Smooth muscle cell (in vitro differentiated cells): ENCODE results near the gene NFKBIE. TPM values are rescaled to one million over a fixed set of nuclear protein-coding genes. Genes with fewer than 3 reads are reported as not detected.

Source experiments
- DNase-seq: peaks from one replicate; lab custom pipeline; 2025; ENCODE audit not compliant: unreplicated experiment; lab: John Stamatoyannopoulos, UW
- H2AFZ ChIP-seq: fragments of 200-600 bp; sonication (generic); 2 replicates; pipeline ENCODE4 v1.6.0; 2016; ENCODE audit warnings: antibody characterized with exemption, low read depth, mild to moderate bottlenecking
- H3F3A ChIP-seq: fragments of 200-600 bp; sonication (generic); 2 replicates; pipeline ENCODE4 v1.6.0; 2017; ENCODE audit warnings: antibody characterized with exemption, low read depth
- H3K27ac ChIP-seq: fragments of 200-600 bp; sonication (generic); 2 replicates; pipeline ENCODE4 v1.5.1; 2016; ENCODE audit warnings: low read depth, mild to moderate bottlenecking
- H3K27me3 ChIP-seq: fragments of 200-600 bp; sonication (generic); 2 replicates; pipeline ENCODE4 v1.6.1; 2016; ENCODE audit warnings: low read depth, mild to moderate bottlenecking
- H3K36me3 ChIP-seq: fragments of 200-600 bp; sonication (generic); 2 replicates; pipeline ENCODE4 v1.5.1; 2016; ENCODE audit warnings: low read depth
- H3K4me1 ChIP-seq: fragments of 200-600 bp; sonication (generic); 2 replicates; pipeline ENCODE4 v1.5.1; 2016; ENCODE audit warnings: low read depth
- H3K4me2 ChIP-seq: fragments of 200-600 bp; sonication (generic); 2 replicates; pipeline ENCODE4 v1.6.0; 2016; ENCODE audit warnings: mild to moderate bottlenecking
- H3K4me3 ChIP-seq: fragments of 200-600 bp; sonication (generic); 2 replicates; pipeline ENCODE4 v1.5.1; 2016; ENCODE audit warnings: mild to moderate bottlenecking
- H3K79me2 ChIP-seq: fragments of 200-600 bp; sonication (generic); 2 replicates; pipeline ENCODE4 v1.6.0; 2016; ENCODE audit warnings: low read depth, mild to moderate bottlenecking
- H3K9ac ChIP-seq: fragments of 200-600 bp; sonication (generic); 2 replicates; pipeline ENCODE4 v1.6.0; 2016; ENCODE audit warnings: low read depth
- H3K9me3 ChIP-seq: fragments of 200-600 bp; sonication (generic); replicated peaks from 2 replicates; pipeline ENCODE4 v1.5.1; 2016; ENCODE audit warnings: low read depth
- H4K20me1 ChIP-seq: fragments of 200-600 bp; sonication (generic); 2 replicates; pipeline ENCODE4 v1.6.0; 2016; ENCODE audit warnings: low read depth
- CTCF ChIP-seq: fragments of 200-600 bp; sonication (generic); IDR thresholded peaks from 2 replicates; pipeline ENCODE4 v1.5.1; 2017; ENCODE audit warnings: borderline replicate concordance, mild to moderate bottlenecking, antibody characterized with exemption; ENCODE audit not compliant: insufficient read depth, poor library complexity, severe bottlenecking
- WGBS: methylation state at CpG from one replicate; pipeline ENCODE4 v1.1.7; 2016; ENCODE audit warnings: low lambda C conversion rate; 5-methylcytosine and 5-hydroxymethylcytosine counted together
- polyA plus RNA-seq: library from polyadenylated mRNA; unstranded; fragments of >200 nt; fragmentation: Nextera tagmentation; extraction: Ambion mirVana; gene quantifications from 2 replicates; pipeline ENCODE4 v1.2.1, GENCODE V29; 2016
- total RNA-seq: library from RNA; depleted of rRNA; stranded (reverse); fragments of >200 nt; gene quantifications from 2 replicates; pipeline ENCODE4 v1.2.3, GENCODE V29; 2014

The NFKBIE gene
- total and polyA plus RNA-seq, 2 experiments from 2014 or later = 7.0 to 12.3 TPM

- peaks cover 17% of the 10 kb centered on the region for H3K36me3 ChIP-seq
- no peaks in the 10 kb centered on the region for H3K27me3 ChIP-seq
- WGBS = 2% methylated on average over 9 of the region's 12 CpGs
- H3K79me2 ChIP-seq = peaks cover 34% of the 10 kb centered on the region
- H3K4me2 ChIP-seq = peak overlapping the region; percentile 100
- H3K9ac ChIP-seq = peak overlapping the region; percentile 93
- H3K9me3 ChIP-seq = no peaks in the 10 kb centered on the region
- peak overlapping the region; percentile 100 for H3K4me3 ChIP-seq
- peaks cover 13% of the 10 kb centered on the region for H3K4me1 ChIP-seq
- no peak for TF ChIP-seq CTCF
- H4K20me1 ChIP-seq = peaks cover 50% of the 10 kb centered on the region
- H2AFZ ChIP-seq = no peak overlapping the region
- peaks cover 43% of the 10 kb centered on the region for H3F3A ChIP-seq
- H3K27ac ChIP-seq = peak overlapping the region; percentile 80
- DNase-seq = no peak
Measured at GRCh38 chr6:44256775-44257024, 8.7 kb downstream of the NFKBIE start.

- H3K4me1 ChIP-seq = peaks cover 13% of the 10 kb centered on the region
- H3K9me3 ChIP-seq = no peaks in the 10 kb centered on the region
- no peak for TF ChIP-seq CTCF
- no peak for DNase-seq
- peaks cover 46% of the 10 kb centered on the region for H3F3A ChIP-seq
- peaks cover 40% of the 10 kb centered on the region for H3K79me2 ChIP-seq
- H2AFZ ChIP-seq = no peak overlapping the region
- peak overlapping the region; percentile 100 for H3K4me2 ChIP-seq
- WGBS = 35% methylated on average over 15 of the region's 15 CpGs
- peaks cover 22% of the 10 kb centered on the region for H3K36me3 ChIP-seq
- peak overlapping the region; percentile 80 for H3K27ac ChIP-seq
- no peaks in the 10 kb centered on the region for H3K27me3 ChIP-seq
- peak overlapping the region; percentile 93 for H3K9ac ChIP-seq
- H3K4me3 ChIP-seq = peak overlapping the region; percentile 100
- H4K20me1 ChIP-seq = peaks cover 56% of the 10 kb centered on the region
Measured at GRCh38 chr6:44255871-44256774, 9.2 kb downstream of the NFKBIE start.

- WGBS = 87% methylated on average over 16 of the region's 16 CpGs
- H4K20me1 ChIP-seq = peaks cover 64% of the 10 kb centered on the region
- H3K79me2 ChIP-seq = peaks cover 49% of the 10 kb centered on the region
- peaks cover 55% of the 10 kb centered on the region for H3F3A ChIP-seq
- no peaks in the 10 kb centered on the region for H3K27me3 ChIP-seq
- H3K27ac ChIP-seq = peak overlapping the region; percentile 80
- no peak for DNase-seq
- H3K4me3 ChIP-seq = no peak overlapping the region
- H3K4me2 ChIP-seq = peak overlapping the region; percentile 100
- H3K9me3 ChIP-seq = no peaks in the 10 kb centered on the region
- H3K36me3 ChIP-seq = peaks cover 25% of the 10 kb centered on the region
- H3K4me1 ChIP-seq = peaks cover 13% of the 10 kb centered on the region
- H2AFZ ChIP-seq = no peak overlapping the region
- no peak for TF ChIP-seq CTCF
- no peak overlapping the region for H3K9ac ChIP-seq
Measured at GRCh38 chr6:44255105-44255808, 10.1 kb downstream of the NFKBIE start.
